Pancreas (tissue), 10 donors: ENCODE data around the gene PTPN2. TPM values are rescaled to one million over a fixed set of nuclear protein-coding genes. Genes with fewer than 3 reads are reported as not detected.
"Not testable (repeated sequence)": the region's sequence is repeated elsewhere in the genome, so short reads cannot be mapped to it uniquely, and the experiment has no call there.

Experiments
- ATAC-seq, 4 donors: fragments of 200-7000 bp; cut with Tn5 transposase; one replicate each; pipeline versions ENCODE4 v1.8.0 to v1.9.1; 2020; ENCODE audit warnings: mild to moderate bottlenecking in 4 of 4, moderate library complexity in 4 of 4
- DNase-seq, 6 donors: peaks; one replicate each; pipeline ENCODE4 v3.0.0-alpha.2; 2020
- FAIRE-seq: peaks from 2 replicates; lab custom pipeline; 2012; peaks lifted over from hg19 to GRCh38; lab: Jason Lieb, UNC
- H3K27ac ChIP-seq, 4 donors: fragments of 200-600 bp; sonication (generic); 1 replicate in 3 of 4; 2 replicates in 1 of 4; pipeline versions ENCODE4 v1.5.0 to v1.8.0; 2020
- H3K27me3 ChIP-seq, 4 donors: fragments of 200-600 bp; one replicate each; pipeline ENCODE4 v1.8.0; 2021
- H3K36me3 ChIP-seq, 3 donors: fragments of 200-600 bp; sonication (generic) in 1 of 3; one replicate each; pipeline versions ENCODE4 v1.5.0 to v1.8.0; 2020 to 2021
- H3K4me1 ChIP-seq, 3 donors: fragments of 200-600 bp; one replicate each; pipeline ENCODE4 v1.8.0; 2021
- H3K4me3 ChIP-seq, 4 donors: fragments of 200-600 bp; sonication (generic) in 2 of 4; one replicate each; pipeline versions ENCODE4 v1.5.0 to v1.8.0; 2020 to 2021
- H3K9me3 ChIP-seq, 4 donors: fragments of 200-600 bp; one replicate each; pipeline ENCODE4 v1.8.0; 2021
- WGBS, 2 donors: extraction: QIAGEN DNeasy Blood & Tissue Kit; methylation state at CpG; one replicate each; pipeline ENCODE4 v1.1.7; 2013; 5-methylcytosine and 5-hydroxymethylcytosine counted together
- intact Hi-C, 3 donors: fragments of 100-400 bp; cut with DNase I; formaldehyde crosslinking; loops; one replicate each; pipeline versions ENCODE4 v1.11.1 to v1.14.2; 2022
- polyA plus RNA-seq, 2 donors: library from polyadenylated mRNA; stranded (reverse); fragments of 200-250 nt; gene quantifications; one replicate each; pipeline ENCODE4 v1.2.3, GENCODE V29; 2013
- total RNA-seq, 6 donors: library from RNA; stranded (reverse); fragmentation: NEBNext Ultra II Directional in 4 of 6; extraction: Animal tissue kit (Norgen Biotek cat#: 25700) in 4 of 6; gene quantifications; one replicate each; pipeline versions ENCODE4 v1.2.1 to v1.2.4, GENCODE V29; 2021 to 2023
- TF ChIP-seq, protein P1 (sequence below), 4 donors: fragments of 200-600 bp; sonication (generic) in 3 of 4; IDR thresholded peaks; one replicate each; pipeline versions ENCODE4 v1.5.0 to v1.8.0; 2021; ENCODE audit warnings: antibody characterized with exemption in 4 of 4
- donor health status: healthy with polysubstance abuse.
- donor health status: DM: no; HTN: no; CAD: no; lungs with moderate emphysema.
- donor health status: DM: no; HTN: no; CAD: no.
- donor health status: control.
- donor health status: control.
- donor health status: Bipolar disorder and iron deficiency.
- donor health status: DM: yes; HTN: yes; CAD: no.
- donor health status: DM: no; HTN: no; CAD: no.
- donor health status: DM: no; HTN: no; CAD: no.
- donor health status: DM: yes; HTN: yes; CAD: no.

PTPN2 gene
- total and polyA plus RNA-seq, 8 donors, result 22.8 to 37.1 (median 26.3) TPM

DNA sequence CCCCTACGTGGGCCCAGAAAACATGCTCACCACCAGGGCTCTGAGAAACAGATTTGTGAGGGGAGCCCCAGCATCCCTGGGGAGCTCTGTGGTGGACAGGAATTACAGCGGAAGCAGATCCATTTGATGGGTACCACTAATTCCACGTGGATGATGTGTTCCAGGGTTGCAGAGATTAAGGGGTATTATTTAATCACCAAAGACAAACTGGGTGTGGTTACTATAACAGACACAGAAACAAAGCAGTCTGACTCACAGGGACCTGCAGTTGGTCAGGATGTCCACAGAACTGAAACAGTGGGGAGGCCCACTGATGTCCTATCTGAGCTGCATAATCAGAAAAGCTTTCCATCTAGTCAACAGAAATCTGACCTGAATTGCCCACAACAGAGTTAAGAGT is 115.4 kb downstream of the PTPN2 start:
- TF ChIP-seq, protein P1, sequence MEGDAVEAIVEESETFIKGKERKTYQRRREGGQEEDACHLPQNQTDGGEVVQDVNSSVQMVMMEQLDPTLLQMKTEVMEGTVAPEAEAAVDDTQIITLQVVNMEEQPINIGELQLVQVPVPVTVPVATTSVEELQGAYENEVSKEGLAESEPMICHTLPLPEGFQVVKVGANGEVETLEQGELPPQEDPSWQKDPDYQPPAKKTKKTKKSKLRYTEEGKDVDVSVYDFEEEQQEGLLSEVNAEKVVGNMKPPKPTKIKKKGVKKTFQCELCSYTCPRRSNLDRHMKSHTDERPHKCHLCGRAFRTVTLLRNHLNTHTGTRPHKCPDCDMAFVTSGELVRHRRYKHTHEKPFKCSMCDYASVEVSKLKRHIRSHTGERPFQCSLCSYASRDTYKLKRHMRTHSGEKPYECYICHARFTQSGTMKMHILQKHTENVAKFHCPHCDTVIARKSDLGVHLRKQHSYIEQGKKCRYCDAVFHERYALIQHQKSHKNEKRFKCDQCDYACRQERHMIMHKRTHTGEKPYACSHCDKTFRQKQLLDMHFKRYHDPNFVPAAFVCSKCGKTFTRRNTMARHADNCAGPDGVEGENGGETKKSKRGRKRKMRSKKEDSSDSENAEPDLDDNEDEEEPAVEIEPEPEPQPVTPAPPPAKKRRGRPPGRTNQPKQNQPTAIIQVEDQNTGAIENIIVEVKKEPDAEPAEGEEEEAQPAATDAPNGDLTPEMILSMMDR (IDR thresholded peaks at IDR 0.05), result no peak
- DNase-seq (no peak), ATAC-seq (no peak), FAIRE-seq (no peak)
- Histone ChIP-seq H3K27ac (no peak overlapping the region), H3K27me3 (no peaks in the 10 kb centered on the region), H3K36me3 (no peaks in the 10 kb centered on the region), H3K9me3 (no peaks in the 10 kb centered on the region), H3K4me1 (no peaks in the 10 kb centered on the region), H3K4me3 (no peak overlapping the region)
- WGBS, 2 donors, result 69 to 76% methylated on average over 3 of the region's 3 CpGs
- intact Hi-C loops, result no loop called here

DNA sequence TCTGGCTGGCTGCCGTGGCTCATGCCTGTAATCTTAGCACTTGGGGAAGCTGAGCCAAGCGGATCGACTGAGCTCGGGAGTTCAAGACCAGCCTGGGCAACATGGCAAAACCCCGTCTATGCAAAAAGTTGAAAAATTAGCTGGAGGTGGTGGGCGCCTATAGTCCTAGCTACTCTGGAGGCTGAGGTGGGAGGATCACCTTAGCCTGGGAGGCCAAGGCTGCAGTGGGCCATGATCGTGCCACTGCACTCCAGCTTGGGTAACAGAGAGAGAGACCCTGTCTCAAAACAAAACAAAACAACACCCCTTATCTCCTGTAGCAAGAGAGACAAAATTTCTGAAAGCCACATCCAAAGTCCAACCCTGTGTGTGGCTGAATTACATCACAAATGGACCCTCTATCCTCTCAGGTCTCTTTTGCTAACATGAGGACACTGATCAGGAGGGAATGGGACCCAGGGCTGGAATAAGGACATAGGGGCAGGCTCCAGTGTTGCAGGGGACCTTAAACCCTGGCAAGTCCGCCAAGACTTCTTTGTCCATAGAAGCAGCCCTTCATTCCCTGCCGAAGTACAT is 116.4 kb downstream of the PTPN2 start:
- H3K4me1 ChIP-seq, result no peaks in the 10 kb centered on the region
- FAIRE-seq (no peak), DNase-seq (no peak), ATAC-seq (no peak)
- H3K9me3 ChIP-seq, result no peaks in the 10 kb centered on the region
- WGBS, 2 donors, result 75 to 88% methylated on average over 9 of the region's 9 CpGs
- H3K4me3 ChIP-seq, result no peak overlapping the region
- H3K27me3 ChIP-seq, result no peaks in the 10 kb centered on the region
- intact Hi-C loops, result no loop called here
- TF ChIP-seq, protein P1 (IDR thresholded peaks at IDR 0.05), result no peak
- no peak overlapping the region for H3K27ac ChIP-seq
- no peaks in the 10 kb centered on the region for H3K36me3 ChIP-seq

DNA sequence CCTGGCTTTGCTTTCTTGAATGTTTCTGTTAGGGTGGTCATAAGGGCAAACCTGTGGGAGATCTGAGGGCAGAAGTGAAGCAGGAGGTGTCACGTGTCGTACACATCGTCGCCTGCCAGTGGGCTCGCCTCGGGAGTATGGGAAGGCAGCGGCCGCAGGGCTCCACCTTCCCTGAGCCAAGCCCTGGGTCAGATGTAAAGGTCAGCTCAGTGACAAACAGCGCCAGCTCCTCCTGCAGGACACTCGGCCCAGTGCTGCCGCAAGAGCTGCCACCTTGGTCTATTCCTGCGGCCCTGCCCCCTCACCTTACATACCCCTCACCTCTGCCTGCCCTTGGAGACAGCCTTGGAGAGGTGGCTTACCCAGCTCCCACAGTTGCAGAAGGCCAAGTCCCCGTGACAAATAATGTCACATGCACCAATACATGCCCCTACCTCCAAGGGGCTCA is 117.0 kb downstream of the PTPN2 start:
- no peak overlapping the region for H3K4me3 ChIP-seq
- peak in 1 of 4 donors; percentile 23 for ATAC-seq
- intact Hi-C loops, result no loop called here
- no peaks in the 10 kb centered on the region for H3K4me1 ChIP-seq
- TF ChIP-seq, protein P1 (IDR thresholded peaks at IDR 0.05), result no peak
- no peaks in the 10 kb centered on the region for H3K36me3 ChIP-seq
- H3K9me3 ChIP-seq, result no peaks in the 10 kb centered on the region
- no peak for DNase-seq
- FAIRE-seq, result no peak
- WGBS, 2 donors, result 35 to 59% methylated on average over 13 of the region's 13 CpGs
- no peak overlapping the region for H3K27ac ChIP-seq
- H3K27me3 ChIP-seq, result no peaks in the 10 kb centered on the region

DNA sequence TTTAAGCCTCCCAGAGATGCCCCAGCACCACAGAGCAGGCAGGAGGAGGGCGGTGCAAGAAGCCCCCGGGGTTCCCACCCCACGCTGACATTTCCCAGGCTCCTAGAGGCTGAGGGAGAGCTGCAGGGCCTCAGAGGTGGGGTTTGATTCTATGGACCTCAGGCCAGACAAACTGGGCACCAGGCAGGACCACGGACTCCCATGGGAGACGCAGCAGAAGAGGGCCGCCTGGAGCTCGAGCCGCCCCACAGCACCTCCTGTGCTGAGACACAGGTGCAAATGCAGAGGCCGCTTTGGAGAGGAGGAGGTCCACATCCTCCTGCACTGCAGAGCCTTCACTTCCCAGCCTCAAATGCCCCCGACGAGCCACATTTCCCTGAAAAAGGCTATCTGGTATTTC is 118.5 kb downstream of the PTPN2 start:
- ATAC-seq (no peak), FAIRE-seq (no peak), DNase-seq (no peak)
- no peaks in the 10 kb centered on the region for H3K9me3 ChIP-seq
- 79 to 91% methylated on average over 11 of the region's 11 CpGs for WGBS, 2 donors
- H3K36me3 ChIP-seq, result no peaks in the 10 kb centered on the region
- TF ChIP-seq, protein P1 (IDR thresholded peaks at IDR 0.05), result no peak
- no peaks in the 10 kb centered on the region for H3K27me3 ChIP-seq
- intact Hi-C loops, result no loop called here
- no peak overlapping the region for H3K27ac ChIP-seq
- H3K4me1 ChIP-seq, result no peaks in the 10 kb centered on the region
- H3K4me3 ChIP-seq, result no peak overlapping the region

DNA sequence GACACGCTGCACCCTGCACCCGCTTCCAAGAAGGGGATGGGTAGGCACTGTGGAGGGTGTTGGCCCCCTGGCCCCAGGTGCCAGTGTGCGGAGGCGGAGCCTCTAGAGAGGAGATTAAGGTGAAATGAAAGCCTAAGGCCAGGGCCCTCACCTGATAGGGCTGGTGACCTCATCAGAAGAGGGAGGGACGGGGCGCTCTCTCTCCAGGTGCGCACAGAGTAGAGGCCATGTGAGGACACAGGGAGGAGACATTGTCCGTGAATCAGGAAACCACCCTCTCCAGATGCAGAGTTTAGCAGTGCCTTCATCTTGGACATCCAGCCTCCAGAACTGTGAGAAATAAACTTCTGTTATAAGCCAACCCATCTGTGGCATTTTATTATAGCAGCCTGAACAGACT is 118.9 kb downstream of the PTPN2 start:
- H3K4me3 ChIP-seq, result no peak overlapping the region
- no peaks in the 10 kb centered on the region for H3K4me1 ChIP-seq
- intact Hi-C loops, result no loop called here
- H3K36me3 ChIP-seq, result no peaks in the 10 kb centered on the region
- ATAC-seq (no peak), FAIRE-seq (no peak), DNase-seq (no peak)
- no peaks in the 10 kb centered on the region for H3K27me3 ChIP-seq
- H3K9me3 ChIP-seq, result no peaks in the 10 kb centered on the region
- WGBS, 2 donors, result 73 to 84% methylated on average over 8 of the region's 8 CpGs
- H3K27ac ChIP-seq, result no peak overlapping the region
- TF ChIP-seq, protein P1 (IDR thresholded peaks at IDR 0.05), result no peak

DNA sequence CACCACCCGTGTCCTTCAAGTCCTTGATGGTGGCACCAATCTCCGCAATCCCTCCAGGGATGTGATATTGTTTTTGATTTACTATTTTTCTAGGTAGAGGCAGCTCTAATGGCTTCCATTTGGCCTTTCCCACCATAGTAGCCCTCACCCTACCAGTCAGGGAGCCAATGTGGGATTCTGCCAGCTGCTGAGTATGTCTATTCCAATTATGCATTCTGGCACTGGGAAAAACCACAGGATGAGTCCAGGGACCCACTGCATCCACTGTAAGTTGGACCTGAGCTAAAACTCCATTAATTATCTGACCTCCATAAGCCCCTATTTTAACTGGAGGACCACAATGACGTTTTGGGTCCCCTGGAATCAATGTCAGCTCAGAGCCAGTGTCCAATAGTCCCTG is 125.5 kb downstream of the PTPN2 start:
- H3K4me1 ChIP-seq, FAIRE-seq, H3K27ac ChIP-seq, H3K4me3 ChIP-seq, H3K27me3 ChIP-seq, DNase-seq, intact Hi-C loops, H3K9me3 ChIP-seq, ATAC-seq, H3K36me3 ChIP-seq: not testable (repeated sequence)
- 67 to 77% methylated on average over 3 of the region's 3 CpGs for WGBS, 2 donors

DNA sequence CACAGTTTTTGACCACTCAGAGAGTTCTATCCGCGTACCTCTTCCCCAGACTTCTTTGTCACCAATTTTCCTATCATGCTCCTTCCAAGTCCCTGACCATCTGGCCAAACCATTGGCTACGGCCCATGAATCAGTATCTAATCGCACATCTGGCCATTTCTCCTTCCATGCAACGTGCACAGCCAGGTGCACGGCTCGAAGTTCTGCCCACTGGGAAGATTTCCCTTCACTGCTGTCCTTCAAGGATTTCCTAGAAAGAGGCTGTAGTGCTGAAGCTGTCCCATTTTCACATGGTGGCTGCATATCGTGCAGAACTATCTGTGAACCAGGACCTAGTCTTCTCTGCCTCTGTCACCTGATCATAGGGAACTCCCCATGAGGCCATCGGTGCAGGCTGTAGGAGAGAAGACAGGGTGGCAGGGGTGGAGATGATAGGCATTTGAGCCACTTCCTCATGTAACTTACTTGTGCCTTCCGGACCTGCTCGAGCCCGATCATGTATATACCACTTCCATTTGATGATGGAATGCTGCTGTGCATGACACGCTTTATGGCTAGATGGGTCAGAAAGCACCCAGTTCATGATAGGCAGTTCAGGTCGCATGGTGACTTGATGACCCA is 127.3 kb downstream of the PTPN2 start:
- H3K4me3 ChIP-seq, FAIRE-seq, ATAC-seq, DNase-seq, H3K9me3 ChIP-seq, H3K27ac ChIP-seq, intact Hi-C loops, H3K4me1 ChIP-seq, H3K27me3 ChIP-seq, H3K36me3 ChIP-seq: not testable (repeated sequence)
- WGBS, 2 donors, result 75 to 83% methylated on average over 14 of the region's 14 CpGs
